ENCODE data around the gene CCL2.

The CCL2 gene

GRCh38 chr17:34242587-34243363 is 12.3 kb upstream of the CCL2 start:
- DNase-seq = peak; percentile 92

GRCh38 chr17:34243364-34244320 is 11.4 kb upstream of the CCL2 start:
- DNase-seq = no peak

- DNase-seq = no peak
Measured at GRCh38 chr17:34245351-34245905, 9.7 kb upstream of the CCL2 start.

- peak; percentile 87 for DNase-seq
Measured at GRCh38 chr17:34246446-34246845, 8.6 kb upstream of the CCL2 start.

GRCh38 chr17:34246881-34247280 is 8.2 kb upstream of the CCL2 start:
- DNase-seq = no peak

GRCh38 chr17:34248511-34249024 is 6.5 kb upstream of the CCL2 start:
- DNase-seq = peak; percentile 57

GRCh38 chr17:34249061-34249460 is 6.0 kb upstream of the CCL2 start:
- no peak for DNase-seq

- DNase-seq = no peak
Measured at GRCh38 chr17:34249478-34249877, 5.6 kb upstream of the CCL2 start.

GRCh38 chr17:34251186-34251585 is 3.9 kb upstream of the CCL2 start:
- no peak for DNase-seq

- DNase-seq = peak; percentile 89
Measured at GRCh38 chr17:34252095-34252443, 3.0 kb upstream of the CCL2 start.

- no peak for DNase-seq
Measured at GRCh38 chr17:34252444-34253138, 2.5 kb upstream of the CCL2 start.

GRCh38 chr17:34253139-34253525 is 2.0 kb upstream of the CCL2 start:
- DNase-seq = no peak

- no peak for DNase-seq
Measured at GRCh38 chr17:34254146-34254545, 939 bp upstream of the CCL2 start.

- DNase-seq = no peak
Measured at GRCh38 chr17:34255381-34255732, 272 bp downstream of the CCL2 start.

- DNase-seq = no peak
Measured at GRCh38 chr17:34255841-34256240, 756 bp downstream of the CCL2 start.

- DNase-seq = no peak
Measured at GRCh38 chr17:34257299-34257985, 2.4 kb downstream of the CCL2 start.

GRCh38 chr17:34257986-34258326 is 2.9 kb downstream of the CCL2 start:
- DNase-seq = no peak

GRCh38 chr17:34259146-34259545 is 4.1 kb downstream of the CCL2 start:
- no peak for DNase-seq

GRCh38 chr17:34260861-34261260 is 5.8 kb downstream of the CCL2 start:
- no peak for DNase-seq

GRCh38 chr17:34261568-34262337 is 6.7 kb downstream of the CCL2 start:
- DNase-seq = no peak

- no peak for DNase-seq
Measured at GRCh38 chr17:34265711-34266110, 10.6 kb downstream of the CCL2 start.

GRCh38 chr17:34269969-34270368 is 14.9 kb downstream of the CCL2 start, which contains the start of gene CCL7:
TSS of gene CCL7 (plus strand) at chr17:34270221. CDS start at chr17:34270291, 70 bp downstream.
- DNase-seq = no peak

All from hematopoietic multipotent progenitor cell treated with erythropoietin and hydrocortisone succinate and interleukin-3 and kit ligand, for 4 days (in vitro differentiated cells).